ENCODE data around the gene ELK4. TPM values are rescaled to one million over a fixed set of nuclear protein-coding genes. Genes with fewer than 3 reads are reported as not detected.

Gene ELK4
- total and polyA plus RNA-seq, 2 of the 13 experiments (the other 11 are each of a cell fraction or from before 2014, with no cell fraction given): 8.3 to 13.1 TPM

GRCh38 chr1:205631010-205631767 is 622 bp downstream of the ELK4 start (continued):
- peak; percentile 75 for TF ChIP-seq HOXA5 (CRISPR knock-in tag; IDR thresholded peaks at IDR 0.05)
- no peak for TF ChIP-seq KLF6 (CRISPR knock-in tag; IDR thresholded peaks at IDR 0.05)
- no peak for TF ChIP-seq TEAD2 (CRISPR knock-in tag; IDR thresholded peaks at IDR 0.05)
- no peak for TF ChIP-seq HMG20B (CRISPR knock-in tag; conservative IDR thresholded peaks at IDR 0.05)
- TF ChIP-seq ARHGAP35 (CRISPR knock-in tag; IDR thresholded peaks at IDR 0.05; ENCODE audit: borderline replicate concordance): no peak
- TF ChIP-seq POGK (CRISPR knock-in tag; conservative IDR thresholded peaks at IDR 0.05): no peak; the same call in none of the 2 replicates
- TF ChIP-seq MAFG (CRISPR knock-in tag; IDR thresholded peaks at IDR 0.05): no peak
- no peak for TF ChIP-seq PAX8 (CRISPR knock-in tag; IDR thresholded peaks at IDR 0.05; ENCODE audit: borderline replicate concordance)
- TF ChIP-seq ZNF362 (CRISPR knock-in tag; IDR thresholded peaks at IDR 0.05; ENCODE audit: borderline replicate concordance): no peak
- TF ChIP-seq ZFP41 (CRISPR knock-in tag; IDR thresholded peaks at IDR 0.05; ENCODE audit: borderline replicate concordance): no peak
- TF ChIP-seq ZBTB10 (CRISPR knock-in tag; IDR thresholded peaks at IDR 0.05; ENCODE audit: borderline replicate concordance): no peak
- TF ChIP-seq ZNF234 (CRISPR knock-in tag; conservative IDR thresholded peaks at IDR 0.05): no peak
- peak; percentile 32; the same call in 1 of the 2 replicates for TF ChIP-seq ATF2 (CRISPR knock-in tag; IDR thresholded peaks at IDR 0.05)
- no peak for TF ChIP-seq STAT6 (CRISPR knock-in tag; IDR thresholded peaks at IDR 0.05; ENCODE audit: borderline replicate concordance)
- TF ChIP-seq ARID3A (IDR thresholded peaks at IDR 0.05; ENCODE audit: low read depth, low read length): peak; percentile 68
